ENCODE data around the gene MYO18A.

The MYO18A gene

GRCh38 chr17:29124135-29124924, 55.9 kb downstream of the MYO18A start:
- peaks cover 0 to 23% of the 10 kb centered on the region in 2 experiments; a peak in 2 of 3 replicates for H3K36me3 ChIP-seq (ENCODE audit: control insufficient read depth in 2 of 2, insufficient read depth in 1 of 2, low read length in 2 of 2)
- POLR2A ChIA-PET = interaction anchor here (0.7 to 1.3 kb wide), 11 partner anchors 8 to 441 kb away, joined by 3 to 12 read pairs (median 3); partner anchors contain the start of gene MYO18A
- H3K9me3 ChIP-seq (ENCODE audit: control insufficient read depth, insufficient read depth, low read depth, low read length) = no peaks in the 10 kb centered on the region
- H3K4me3 ChIP-seq (ENCODE audit: low read depth, low read length) = no peak overlapping the region
- TF ChIP-seq ZBTB17 (tag by site-specific recombination; IDR thresholded peaks at IDR 0.05) = peak; percentile 64; the same call in 1 of the 2 replicates
- TF ChIP-seq CTCF (tag by site-specific recombination; IDR thresholded peaks at IDR 0.05) = peak; percentile 69
- no peak for TF ChIP-seq OVOL3 (tag by site-specific recombination; IDR thresholded peaks at IDR 0.05)
- 0 out of 2 replicates have a peak, but pooled peaks have one; percentile 18 for TF ChIP-seq ZBTB8A (tag by site-specific recombination; IDR thresholded peaks at IDR 0.05)
- TF ChIP-seq SP7 (tag by site-specific recombination; IDR thresholded peaks at IDR 0.05) = 0 out of 2 replicates have a peak, but pooled peaks have one; percentile 24
- peak; percentile 48; the same call in 1 of the 2 replicates for TF ChIP-seq ZNF629 (tag by site-specific recombination; IDR thresholded peaks at IDR 0.05)
- peak; percentile 75 for TF ChIP-seq GLIS1 (tag by site-specific recombination; IDR thresholded peaks at IDR 0.05)
- TF ChIP-seq ATF2 (tag by site-specific recombination; IDR thresholded peaks at IDR 0.05; ENCODE audit: low read depth) = peak; percentile 91
- TF ChIP-seq ZNF24 (tag by site-specific recombination; IDR thresholded peaks at IDR 0.05) = no peak
- TF ChIP-seq ZNF660 (tag by site-specific recombination; IDR thresholded peaks at IDR 0.05) = peak; percentile 76; the same call in 1 of the 2 replicates
- no peak for TF ChIP-seq ZNF174 (tag by site-specific recombination; IDR thresholded peaks at IDR 0.05)
- no peak for TF ChIP-seq ZNF354C (tag by site-specific recombination; IDR thresholded peaks at IDR 0.05; ENCODE audit: borderline replicate concordance, low read depth)
- TF ChIP-seq ZNF654 (tag by site-specific recombination; IDR thresholded peaks at IDR 0.05; ENCODE audit: low read depth) = peak; percentile 99
- no peak for TF ChIP-seq MZF1 (tag by site-specific recombination; IDR thresholded peaks at IDR 0.05; ENCODE audit: borderline replicate concordance)
- TF ChIP-seq ZIC2 (tag by site-specific recombination; IDR thresholded peaks at IDR 0.05) = peak; percentile 61
- H3K4me1 ChIP-seq (ENCODE audit: control insufficient read depth, insufficient read depth, low read length) = no peaks in the 10 kb centered on the region
- no peak overlapping the region for H3K27ac ChIP-seq (ENCODE audit: extremely low read depth, low read depth, low read length)
- CTCF ChIA-PET = interaction anchor here (0.6 to 16.5 kb wide), 46 partner anchors 9 to 1356 kb away, joined by 3 to 506 read pairs (median 5); partner anchors contain the start of genes MYO18A and NUFIP2

- ChIA-PET CTCF (interaction anchor here (0.7 to 16.5 kb wide), 12 partner anchors 11 to 479 kb away, joined by 3 to 506 read pairs (median 4); partner anchors contain the start of gene NUFIP2), POLR2A (interaction anchor here (1.2 kb wide), 1 partner anchor 17 kb away, joined by 12 read pairs; no protein-coding TSS in a partner anchor)
- H3K9me3 ChIP-seq (ENCODE audit: control insufficient read depth, insufficient read depth, low read depth, low read length) = no peaks in the 10 kb centered on the region
- no peaks in the 10 kb centered on the region for H3K4me1 ChIP-seq (ENCODE audit: control insufficient read depth, insufficient read depth, low read length)
- H3K36me3 ChIP-seq (ENCODE audit: control insufficient read depth in 2 of 2, insufficient read depth in 1 of 2, low read length in 2 of 2) = peaks cover 0 to 29% of the 10 kb centered on the region in 2 experiments; a peak in 2 of 3 replicates
- no peak overlapping the region for H3K4me3 ChIP-seq (ENCODE audit: low read depth, low read length)
- H3K27ac ChIP-seq (ENCODE audit: extremely low read depth, low read depth, low read length) = no peak overlapping the region
- TF ChIP-seq ZNF768 (tag by site-specific recombination; IDR thresholded peaks at IDR 0.05) (no peak), ZNF747 (tag by site-specific recombination; IDR thresholded peaks at IDR 0.05) (no peak), GLIS1 (tag by site-specific recombination; IDR thresholded peaks at IDR 0.05) (no peak), PRDM6 (tag by site-specific recombination; IDR thresholded peaks at IDR 0.05) (no peak), KLF10 (tag by site-specific recombination; IDR thresholded peaks at IDR 0.05) (no peak), ZNF677 (tag by site-specific recombination; IDR thresholded peaks at IDR 0.05) (no peak), ZNF513 (tag by site-specific recombination; IDR thresholded peaks at IDR 0.05) (no peak), TRIM28 (IDR thresholded peaks at IDR 0.05; ENCODE audit: borderline replicate concordance, low read length) (no peak), ZBTB1 (tag by site-specific recombination; IDR thresholded peaks at IDR 0.05) (no peak), ZNF18 (tag by site-specific recombination; IDR thresholded peaks at IDR 0.05) (no peak), KLF8 (tag by site-specific recombination; IDR thresholded peaks at IDR 0.05) (no peak)
These were observed 57.1 kb downstream of the MYO18A start for GRCh38 chr17:29123111-29123510.

All from HEK293 (cell line).